A204.1 (cell line): Measurements from ENCODE around the gene VWDE.

Experiments
- FAIRE-seq: peaks from 2 replicates; lab custom pipeline; 2012; peaks lifted over from hg19 to GRCh38; lab: Jason Lieb, UNC

Gene VWDE

DNA sequence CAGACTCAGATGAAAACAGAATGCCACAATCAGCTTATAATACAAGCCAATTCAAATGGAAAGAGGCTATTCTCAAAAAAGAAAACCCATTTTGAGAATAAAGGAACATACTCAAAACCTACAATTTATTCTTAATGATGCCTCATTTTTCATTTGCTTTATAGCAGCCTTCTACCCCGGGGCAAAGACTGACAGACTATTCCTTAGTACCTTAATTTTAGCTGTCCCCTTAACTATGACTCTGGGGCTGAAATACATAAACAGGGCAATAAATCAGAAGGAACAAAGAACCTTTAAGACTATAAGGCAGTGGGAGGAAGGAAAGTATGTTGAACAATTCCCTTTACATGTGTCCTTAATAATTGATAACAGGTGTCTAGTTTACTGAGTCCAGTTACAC is 115.8 kb downstream of the VWDE start:
- no peak for FAIRE-seq

DNA sequence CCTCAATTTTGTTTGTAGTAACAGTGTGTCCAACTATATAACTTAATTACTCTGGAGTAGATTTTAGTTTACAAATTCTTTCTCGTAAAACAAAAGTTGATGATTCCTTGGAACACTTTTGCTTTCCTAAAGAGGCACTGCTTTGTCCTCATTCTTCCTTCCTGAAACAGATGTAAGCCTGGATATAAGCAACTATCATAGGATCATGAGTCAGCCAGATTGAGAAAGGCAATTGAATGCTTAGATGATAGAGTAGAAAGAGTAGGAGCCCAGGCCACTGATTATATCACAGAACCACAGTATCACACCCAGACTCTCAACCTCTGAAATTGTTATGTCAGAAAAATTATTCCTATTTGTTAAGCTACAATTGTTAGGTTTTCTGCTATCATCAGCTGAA is 122.6 kb downstream of the VWDE start:
- FAIRE-seq, result no peak
